CD4-positive, CD25-positive, alpha-beta regulatory T cell (primary cell): ENCODE results near the gene RSPH6A. TPM values are rescaled to one million over a fixed set of nuclear protein-coding genes. Genes with fewer than 3 reads are reported as not detected.

Experiments used
- ATAC-seq, 2 donors: fragments of 150-1000 bp; cut with Tn5 transposase; one replicate each; pipeline ENCODE4 v1.10.0; 2021; ENCODE audit warnings: low read depth in 2 of 2, moderate number of reproducible peaks in 2 of 2, moderate library complexity in 1 of 2
- DNase-seq, 3 donors: peaks; one replicate each; pipeline versions ENCODE4 v3.0.0 to v3.0.0-alpha.2; 2012 to 2022; ENCODE audit warnings: mixed read lengths in 1 of 3
- H3K27ac ChIP-seq: one replicate; pipeline ENCODE4 v1.7.0; 2013; ENCODE audit warnings: mild to moderate bottlenecking, low read length; ENCODE audit not compliant: insufficient read depth, poor library complexity, severe bottlenecking
- H3K27me3 ChIP-seq: one replicate; pipeline ENCODE4 v1.7.0; 2013; ENCODE audit warnings: low read length; ENCODE audit not compliant: control insufficient read depth, insufficient read depth
- H3K36me3 ChIP-seq: one replicate; pipeline ENCODE4 v1.7.0; 2013; ENCODE audit warnings: mild to moderate bottlenecking, low read length, moderate library complexity; ENCODE audit not compliant: control insufficient read depth, insufficient read depth
- H3K4me1 ChIP-seq: 2 replicates; pipeline ENCODE4 v1.7.0; 2013; ENCODE audit warnings: mild to moderate bottlenecking, low read length; ENCODE audit not compliant: insufficient read depth, control insufficient read depth, poor library complexity, severe bottlenecking
- H3K4me3 ChIP-seq: one replicate; pipeline ENCODE4 v1.7.0; 2013; ENCODE audit warnings: low read depth, mild to moderate bottlenecking, low read length, moderate library complexity
- H3K9me3 ChIP-seq, 2 experiments: 1 replicate in 1 of 2; 2 replicates in 1 of 2; pipeline ENCODE4 v1.7.0; 2013; ENCODE audit warnings: low read length in 2 of 2, mild to moderate bottlenecking in 1 of 2, moderate library complexity in 1 of 2; ENCODE audit not compliant: control insufficient read depth in 2 of 2
- H3K27ac Mint-ChIP-seq, 3 donors: one replicate each; pipeline ENCODE4 v1.8.0; 2020 to 2022; ENCODE audit warnings: mild to moderate bottlenecking in 3 of 3, mixed read lengths in 3 of 3, moderate library complexity in 2 of 3
- H3K27me3 Mint-ChIP-seq: one replicate; pipeline ENCODE4 v1.8.0; 2022; ENCODE audit warnings: mild to moderate bottlenecking, mixed read lengths
- H3K36me3 Mint-ChIP-seq: one replicate; pipeline ENCODE4 v1.8.0; 2020; ENCODE audit warnings: mixed read lengths
- H3K4me1 Mint-ChIP-seq, 4 donors: one replicate each; pipeline ENCODE4 v1.8.0; 2020 to 2022; ENCODE audit warnings: mixed read lengths in 4 of 4, mild to moderate bottlenecking in 1 of 4
- H3K4me3 Mint-ChIP-seq, 4 donors: one replicate each; pipeline ENCODE4 v1.8.0; 2020 to 2022; ENCODE audit warnings: mild to moderate bottlenecking in 4 of 4, mixed read lengths in 4 of 4, moderate library complexity in 3 of 4
- H3K9me3 Mint-ChIP-seq, 7 donors: one replicate each; pipeline ENCODE4 v1.8.0; 2020 to 2022; ENCODE audit warnings: mixed read lengths in 7 of 7, mild to moderate bottlenecking in 3 of 7, moderate library complexity in 2 of 7
- polyA plus RNA-seq, 4 donors: library from polyadenylated mRNA; unstranded; fragments of 300-500 nt; fragmentation: Illumina TruSeq; gene quantifications; one replicate each; pipeline ENCODE4 v1.2.3, GENCODE V29; 2021
- total RNA-seq: library from RNA; stranded (reverse); gene quantifications from one replicate; pipeline ENCODE4 v1.2.3, GENCODE V29; 2022

Gene RSPH6A
- total and polyA plus RNA-seq, 5 donors from 2014 or later: 0.20 TPM; not detected in 4

- peaks cover 0 to 26% (median 10%) of the 10 kb centered on the region in 4 donors for H3K4me1 Mint-ChIP-seq
- Histone ChIP-seq H3K27ac (peak within 1 kb of the TSS; percentile 81), H3K4me1 (peaks cover 30% of the 10 kb centered on the region), H3K4me3 (peak within 1 kb of the TSS; percentile 57), H3K9me3 (no peaks in the 10 kb centered on the region), H3K27me3 (no peaks in the 10 kb centered on the region), H3K36me3 (no peaks in the 10 kb centered on the region)
- peak within 1 kb of the TSS; percentile 86 to 92 (median 91) for H3K27ac Mint-ChIP-seq
- H3K36me3 Mint-ChIP-seq: no peaks in the 10 kb centered on the region
- H3K4me3 Mint-ChIP-seq: peak within 1 kb of the TSS; percentile 87 to 96 (median 92)
- H3K27me3 Mint-ChIP-seq: peaks cover 14% of the 10 kb centered on the region
- no peaks in the 10 kb centered on the region for H3K9me3 Mint-ChIP-seq
- DNase-seq (peak; percentile 90 to 97 (median 93)), ATAC-seq (peak; percentile 63 to 67)
Observed at GRCh38 chr19:45768984-45769782, 45.9 kb downstream of the RSPH6A start, which contains the start of gene SIX5. SIX5 (minus strand) TSS chr19:45769252; CDS start chr19:45768844, 408 bp downstream.

- no peak for ATAC-seq
- no peak overlapping the region for H3K27ac Mint-ChIP-seq
- H3K9me3 ChIP-seq: no peaks in the 10 kb centered on the region
- H3K36me3 Mint-ChIP-seq: no peaks in the 10 kb centered on the region
- H3K4me3 Mint-ChIP-seq: peak overlapping the region; percentile 87 to 96 (median 92)
- H3K36me3 ChIP-seq: no peaks in the 10 kb centered on the region
- H3K4me1 ChIP-seq: peaks cover 30% of the 10 kb centered on the region
- H3K4me3 ChIP-seq: no peak overlapping the region
- peaks cover 0 to 26% (median 10%) of the 10 kb centered on the region in 4 donors for H3K4me1 Mint-ChIP-seq
- no peaks in the 10 kb centered on the region for H3K9me3 Mint-ChIP-seq
- peaks cover 14% of the 10 kb centered on the region for H3K27me3 Mint-ChIP-seq
- peak overlapping the region; percentile 81 for H3K27ac ChIP-seq
- no peaks in the 10 kb centered on the region for H3K27me3 ChIP-seq
- peak in 2 of 3 donors; percentile 38 to 42 for DNase-seq
Observed at GRCh38 chr19:45768655-45768983, 46.5 kb downstream of the RSPH6A start.

- Histone ChIP-seq H3K27me3 (no peaks in the 10 kb centered on the region), H3K4me3 (no peak overlapping the region), H3K9me3 (no peaks in the 10 kb centered on the region), H3K36me3 (no peaks in the 10 kb centered on the region), H3K4me1 (peaks cover 30% of the 10 kb centered on the region), H3K27ac (no peak overlapping the region)
- DNase-seq (peak in 2 of 3 donors; percentile 22 to 26), ATAC-seq (no peak)
- Mint-ChIP-seq H3K27me3 (peaks cover 14% of the 10 kb centered on the region), H3K4me1 (peaks cover 0 to 22% (median 7%) of the 10 kb centered on the region in 4 donors), H3K9me3 (no peaks in the 10 kb centered on the region), H3K27ac (no peak overlapping the region), H3K36me3 (no peaks in the 10 kb centered on the region), H3K4me3 (peak overlapping the region in 3 of 4 donors; percentile 68 to 82 (median 82))
Observed at GRCh38 chr19:45767881-45768654, 47.0 kb downstream of the RSPH6A start.

GRCh38 chr19:45767410-45767880 is 47.7 kb downstream of the RSPH6A start:
- Mint-ChIP-seq H3K36me3 (no peaks in the 10 kb centered on the region), H3K9me3 (no peaks in the 10 kb centered on the region), H3K4me3 (peak overlapping the region; percentile 25 to 71 (median 52)), H3K27ac (no peak overlapping the region), H3K27me3 (peaks cover 14% of the 10 kb centered on the region), H3K4me1 (peaks cover 0 to 21% (median 7%) of the 10 kb centered on the region in 4 donors)
- Histone ChIP-seq H3K9me3 (no peaks in the 10 kb centered on the region), H3K27ac (no peak overlapping the region), H3K36me3 (no peaks in the 10 kb centered on the region), H3K4me3 (no peak overlapping the region), H3K27me3 (no peaks in the 10 kb centered on the region), H3K4me1 (peaks cover 30% of the 10 kb centered on the region)
- ATAC-seq (no peak), DNase-seq (no peak)

GRCh38 chr19:45766869-45767346 is 48.2 kb downstream of the RSPH6A start:
- Mint-ChIP-seq H3K4me1 (peaks cover 0 to 17% (median 5%) of the 10 kb centered on the region in 4 donors), H3K27me3 (peaks cover 9% of the 10 kb centered on the region), H3K36me3 (no peaks in the 10 kb centered on the region), H3K4me3 (peak overlapping the region; percentile 25 to 71 (median 52)), H3K9me3 (no peaks in the 10 kb centered on the region), H3K27ac (no peak overlapping the region)
- no peak overlapping the region for H3K4me3 ChIP-seq
- no peaks in the 10 kb centered on the region for H3K27me3 ChIP-seq
- DNase-seq: no peak
- H3K27ac ChIP-seq: no peak overlapping the region
- peaks cover 30% of the 10 kb centered on the region for H3K4me1 ChIP-seq
- no peaks in the 10 kb centered on the region for H3K9me3 ChIP-seq
- H3K36me3 ChIP-seq: no peaks in the 10 kb centered on the region
- no peak for ATAC-seq

- Histone ChIP-seq H3K4me3 (no peak overlapping the region), H3K27ac (no peak overlapping the region), H3K9me3 (no peaks in the 10 kb centered on the region), H3K36me3 (no peaks in the 10 kb centered on the region), H3K4me1 (peaks cover 30% of the 10 kb centered on the region), H3K27me3 (no peaks in the 10 kb centered on the region)
- Mint-ChIP-seq H3K36me3 (no peaks in the 10 kb centered on the region), H3K9me3 (no peaks in the 10 kb centered on the region), H3K27ac (no peak overlapping the region), H3K4me1 (peaks cover 0 to 16% (median 4%) of the 10 kb centered on the region in 4 donors), H3K27me3 (peaks cover 9% of the 10 kb centered on the region), H3K4me3 (no peak overlapping the region)
- DNase-seq (no peak), ATAC-seq (no peak)
Observed at GRCh38 chr19:45766296-45766868, 48.7 kb downstream of the RSPH6A start.

- no peaks in the 10 kb centered on the region for H3K36me3 ChIP-seq
- Mint-ChIP-seq H3K27ac (peak overlapping the region in 1 of 3 donors; percentile 82), H3K27me3 (peaks cover 9% of the 10 kb centered on the region), H3K36me3 (no peaks in the 10 kb centered on the region), H3K4me1 (peaks cover 0 to 13% (median 3%) of the 10 kb centered on the region in 4 donors), H3K9me3 (no peaks in the 10 kb centered on the region), H3K4me3 (no peak overlapping the region)
- no peak overlapping the region for H3K27ac ChIP-seq
- no peak for ATAC-seq
- peaks cover 27% of the 10 kb centered on the region for H3K4me1 ChIP-seq
- no peak for DNase-seq
- no peaks in the 10 kb centered on the region for H3K27me3 ChIP-seq
- no peaks in the 10 kb centered on the region for H3K9me3 ChIP-seq
- H3K4me3 ChIP-seq: no peak overlapping the region
Observed at GRCh38 chr19:45765702-45766295, 49.3 kb downstream of the RSPH6A start.
